ENCODE measurements around the gene RASL10A.

Gene RASL10A

GRCh38 chr22:29339381-29340235 lies 24.1 kb upstream of the RASL10A start:
- DNase-seq (ENCODE audit: low read depth in 3 of 3) = no peak

GRCh38 chr22:29338398-29338797 lies 22.9 kb upstream of the RASL10A start:
- DNase-seq (ENCODE audit: low read depth in 3 of 3) = no peak

GRCh38 chr22:29337631-29338284 lies 22.3 kb upstream of the RASL10A start:
- DNase-seq (ENCODE audit: low read depth in 3 of 3) = no peak

- no peak for DNase-seq (ENCODE audit: low read depth in 3 of 3)
These were observed 21.4 kb upstream of the RASL10A start for GRCh38 chr22:29336751-29337490.

- no peak for DNase-seq (ENCODE audit: low read depth in 3 of 3)
These were observed 20.2 kb upstream of the RASL10A start for GRCh38 chr22:29335656-29336055.

- DNase-seq (ENCODE audit: low read depth in 3 of 3) = no peak
These were observed 19.3 kb upstream of the RASL10A start for GRCh38 chr22:29334696-29335344.

GRCh38 chr22:29334148-29334547 lies 18.7 kb upstream of the RASL10A start:
- DNase-seq (ENCODE audit: low read depth in 3 of 3) = no peak

GRCh38 chr22:29332886-29333496 lies 17.5 kb upstream of the RASL10A start:
- DNase-seq (ENCODE audit: low read depth in 3 of 3) = no peak

GRCh38 chr22:29331658-29332300 lies 16.3 kb upstream of the RASL10A start:
- DNase-seq (ENCODE audit: low read depth in 3 of 3) = no peak

GRCh38 chr22:29331213-29331612 lies 15.7 kb upstream of the RASL10A start:
- DNase-seq (ENCODE audit: low read depth in 3 of 3) = no peak

GRCh38 chr22:29330753-29331152 lies 15.3 kb upstream of the RASL10A start:
- no peak for DNase-seq (ENCODE audit: low read depth in 3 of 3)

- DNase-seq (ENCODE audit: low read depth in 3 of 3) = no peak
These were observed 14.8 kb upstream of the RASL10A start for GRCh38 chr22:29330291-29330690.

GRCh38 chr22:29329581-29329980 lies 14.1 kb upstream of the RASL10A start:
- DNase-seq (ENCODE audit: low read depth in 3 of 3) = no peak

- DNase-seq (ENCODE audit: low read depth in 3 of 3) = no peak
These were observed 13.3 kb upstream of the RASL10A start for GRCh38 chr22:29328566-29329500.

GRCh38 chr22:29328055-29328454 lies 12.6 kb upstream of the RASL10A start:
- DNase-seq (ENCODE audit: low read depth in 3 of 3) = no peak

- no peak for DNase-seq (ENCODE audit: low read depth in 3 of 3)
These were observed 11.7 kb upstream of the RASL10A start for GRCh38 chr22:29327089-29327764.

- no peak for DNase-seq (ENCODE audit: low read depth in 3 of 3)
These were observed 11.0 kb upstream of the RASL10A start for GRCh38 chr22:29326481-29326880.

GRCh38 chr22:29325785-29326315 lies 10.4 kb upstream of the RASL10A start:
- DNase-seq (ENCODE audit: low read depth in 3 of 3) = no peak

- no peak for DNase-seq (ENCODE audit: low read depth in 3 of 3)
These were observed 9.9 kb upstream of the RASL10A start for GRCh38 chr22:29325356-29325755.

All from stimulated activated CD4-positive, alpha-beta T cell treated with anti-CD3 and anti-CD28 coated beads, TNF-alpha, amount 100 ng/mL, for 4 hours (primary cell).